GM13977 (cell line): Measurements from ENCODE around the gene WASF2.
A peak's percentile ranks its signal among the peaks of the same experiment; 100 is the strongest.

Experiments used
- DNase-seq: peaks from one replicate; pipeline ENCODE4 v3.0.0; 2012; ENCODE audit warnings: low spot score
- CTCF ChIP-seq: IDR thresholded peaks from 2 replicates; pipeline ENCODE4 v1.5.1; 2012; ENCODE audit warnings: mild to moderate bottlenecking, control low read depth; ENCODE audit not compliant: insufficient read depth; ENCODE audit errors: extremely low read depth, missing control alignments
- in situ Hi-C: fragments of 300-500 bp; cut with MboI; formaldehyde crosslinking; loops from one replicate; pipeline ENCODE4 v1.12.0; 2022; ENCODE audit warnings: low sequenced_read_pairs, low pct_unique_long_range_greater_than_20kb, mixed read lengths, inconsistent platforms; ENCODE audit not compliant: unreplicated experiment

Gene WASF2

GRCh38 chr1:27361553-27361952 is 128.4 kb downstream of the WASF2 start:
- no peak for DNase-seq
- no peak for TF ChIP-seq CTCF
- in situ Hi-C loops: no loop called here

DNA sequence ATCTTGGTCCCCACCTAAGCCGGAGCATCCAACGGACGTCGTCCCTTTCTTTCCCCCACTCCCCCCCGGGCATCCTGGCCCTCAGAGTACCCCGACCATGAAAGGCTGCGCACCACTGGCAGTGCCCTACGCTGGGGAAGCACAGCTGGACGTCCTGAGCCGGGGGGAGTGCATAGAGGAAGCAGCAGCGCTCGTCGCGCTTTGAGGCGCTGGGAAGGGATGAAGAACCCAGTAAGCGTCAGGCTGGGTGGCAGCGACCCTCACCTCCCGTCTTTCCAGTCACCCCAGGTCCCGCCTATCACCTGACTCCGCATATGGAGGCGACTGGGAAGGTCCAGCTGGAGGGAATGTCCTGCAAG is 128.9 kb downstream of the WASF2 start:
- DNase-seq: no peak
- in situ Hi-C loops: no loop called here
- no peak for TF ChIP-seq CTCF

GRCh38 chr1:27360159-27361043 is 129.6 kb downstream of the WASF2 start:
- in situ Hi-C loops: no loop called here
- TF ChIP-seq CTCF: no peak
- DNase-seq: peak; percentile 71

- in situ Hi-C loops: no loop called here
- no peak for DNase-seq
- TF ChIP-seq CTCF: no peak
Observed at GRCh38 chr1:27359822-27360158, 130.2 kb downstream of the WASF2 start.

DNA sequence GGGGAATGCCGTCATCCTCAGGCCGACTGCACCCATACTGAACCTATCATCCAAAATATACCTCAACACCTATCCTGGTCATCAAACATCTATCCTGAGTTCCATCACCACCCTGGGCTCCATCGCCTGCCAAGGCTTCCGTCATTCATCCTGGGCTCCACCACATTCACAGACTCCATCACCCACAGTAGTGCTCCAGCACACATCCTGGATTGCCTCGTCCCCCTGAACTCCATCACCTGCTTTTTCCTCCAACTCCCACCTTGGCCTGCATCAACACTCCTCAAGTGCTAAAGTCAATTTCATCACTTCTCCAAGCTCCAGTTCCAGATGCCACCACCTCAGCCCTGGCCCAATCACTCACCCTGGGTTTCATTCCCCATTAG is 131.0 kb downstream of the WASF2 start:
- no peak for TF ChIP-seq CTCF
- in situ Hi-C loops: no loop called here
- no peak for DNase-seq

DNA sequence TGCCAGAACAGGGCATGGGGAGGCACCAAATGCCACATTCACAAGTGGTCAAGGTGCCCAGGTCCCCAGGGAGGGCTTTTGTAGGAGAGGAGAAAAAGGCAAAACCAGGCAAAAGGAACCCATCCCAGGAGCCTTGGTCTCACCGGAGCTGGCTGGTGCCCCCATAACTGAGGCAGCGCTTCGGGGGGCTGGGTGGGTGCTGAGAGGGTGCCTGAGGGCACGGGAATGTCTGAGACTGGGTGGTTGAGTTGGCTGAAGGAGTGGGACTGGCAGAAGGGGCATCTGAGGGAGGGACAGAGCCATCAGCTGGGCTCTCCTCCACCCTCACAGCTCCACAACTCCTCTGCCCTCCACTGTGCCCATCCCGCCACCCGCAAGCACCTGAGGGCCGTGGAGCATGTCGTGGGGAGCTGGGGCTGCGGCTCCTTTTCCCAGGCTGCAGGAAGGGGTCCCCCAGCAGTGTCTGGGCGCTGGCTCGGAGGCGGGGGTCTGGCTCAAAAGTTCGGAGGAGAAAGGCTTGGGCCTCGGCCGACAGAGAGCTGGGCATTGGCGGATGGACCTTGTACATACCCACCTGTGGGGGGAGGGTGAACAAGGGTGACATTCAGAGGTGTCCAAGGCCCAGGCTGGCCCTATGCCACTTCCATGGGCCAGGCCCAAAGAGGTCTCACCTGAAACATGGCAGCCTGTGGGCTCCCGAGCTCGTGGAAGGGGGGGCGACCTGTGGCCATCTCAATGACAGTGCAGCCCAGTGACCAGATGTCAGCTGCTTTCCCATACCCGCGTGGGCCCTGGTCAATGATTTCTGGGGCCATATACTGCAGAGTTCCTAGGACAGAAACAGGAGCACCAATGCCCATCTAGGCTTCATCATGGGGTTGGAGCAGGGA is 131.7 kb downstream of the WASF2 start:
- DNase-seq: no peak
- in situ Hi-C loops: no loop called here
- TF ChIP-seq CTCF: no peak
